Fibroblast of lung (primary cell): Measurements from ENCODE around the gene MYO3B. TPM values are rescaled to one million over a fixed set of nuclear protein-coding genes. Genes with fewer than 3 reads are reported as not detected.

ENCODE experiments used
- DNase-seq, 2 donors: peaks; one replicate each; pipeline versions ENCODE4 v3.0.0 to v3.0.0-alpha.2; 2010; ENCODE audit warnings: low read depth in 2 of 2
- H2AFZ ChIP-seq: 2 replicates; pipeline ENCODE4 v1.5.1; 2012; ENCODE audit warnings: low read length, control low read depth, inconsistent platforms
- H3K27ac ChIP-seq: 2 replicates; pipeline ENCODE4 v1.5.1; 2011; ENCODE audit warnings: low read length, control low read depth; ENCODE audit not compliant: insufficient read depth
- H3K27me3 ChIP-seq: 2 replicates; pipeline ENCODE4 v1.5.1; 2011; ENCODE audit warnings: mild to moderate bottlenecking, low read length; ENCODE audit not compliant: control insufficient read depth, insufficient read depth
- H3K36me3 ChIP-seq: 2 replicates; pipeline ENCODE4 v1.5.1; 2011; ENCODE audit warnings: low read length; ENCODE audit not compliant: control insufficient read depth, insufficient read depth
- H3K4me1 ChIP-seq: 2 replicates; pipeline ENCODE4 v1.5.1; 2011; ENCODE audit warnings: low read length; ENCODE audit not compliant: control insufficient read depth, insufficient read depth; ENCODE audit errors: extremely low read depth
- H3K4me2 ChIP-seq: 2 replicates; pipeline ENCODE4 v1.5.1; 2011; ENCODE audit warnings: low read length, control low read depth; ENCODE audit not compliant: insufficient read depth; ENCODE audit errors: extremely low read depth
- H3K4me3 ChIP-seq, 4 experiments: fragments of 200-600 bp in 1 of 4; sonication (generic) in 1 of 4; replicated peaks in 1 of 4; 2 replicates each; pipeline ENCODE4 v1.5.1; 2011 to 2016; ENCODE audit warnings: low read length in 4 of 4, low read depth in 3 of 4, mild to moderate bottlenecking in 3 of 4, control low read depth in 2 of 4, inconsistent platforms in 1 of 4, mixed read lengths in 1 of 4; ENCODE audit not compliant: insufficient read depth in 1 of 4; ENCODE audit errors: control extremely low read depth in 1 of 4
- H3K79me2 ChIP-seq: 2 replicates; pipeline ENCODE4 v1.5.1; 2012; ENCODE audit warnings: mild to moderate bottlenecking, low read length, inconsistent platforms; ENCODE audit not compliant: control insufficient read depth, insufficient read depth
- H3K9ac ChIP-seq: 2 replicates; pipeline ENCODE4 v1.5.1; 2011; ENCODE audit warnings: mild to moderate bottlenecking, low read length, control low read depth; ENCODE audit not compliant: insufficient read depth
- H3K9me3 ChIP-seq: 2 replicates; pipeline ENCODE4 v1.5.1; 2012; ENCODE audit warnings: low read depth, low read length; ENCODE audit not compliant: control insufficient read depth, insufficient read depth
- H4K20me1 ChIP-seq: 2 replicates; pipeline ENCODE4 v1.5.1; 2011; ENCODE audit warnings: low read length; ENCODE audit not compliant: control insufficient read depth, insufficient read depth; ENCODE audit errors: extremely low read depth
- EZH2 ChIP-seq: IDR thresholded peaks from 2 replicates; pipeline ENCODE4 v1.5.1; 2012; ENCODE audit warnings: low read length, control low read depth, mild to moderate bottlenecking; ENCODE audit errors: missing control alignments
- polyA plus RNA-seq, 2 donors: library from polyadenylated mRNA; depleted of rRNA in 1 of 2; stranded (reverse) in 1 of 2; unstranded in 1 of 2; fragments of >200 nt; gene quantifications; 2 replicates each; pipeline ENCODE4 v1.2.1, GENCODE V29; 2011 to 2012; ENCODE audit warnings: missing spikeins in 1 of 2
- total RNA-seq: library from RNA; depleted of rRNA; stranded (reverse); fragments of >200 nt; gene quantifications from 2 replicates; pipeline ENCODE4 v1.2.1, GENCODE V29; 2014
- TF ChIP-seq, protein P1 (sequence below), 2 donors: IDR thresholded peaks in 1 of 2; conservative IDR thresholded peaks in 1 of 2; 1 replicate in 1 of 2; 2 replicates in 1 of 2; pipeline ENCODE4 v1.5.1; 2011 to 2012; ENCODE audit warnings: low read length in 2 of 2, control low read depth in 1 of 2, inconsistent platforms in 1 of 2, low read depth in 1 of 2, mild to moderate bottlenecking in 1 of 2

MYO3B gene
- total and polyA plus RNA-seq, 2 donors (not counting 1 experiment from before 2014, with no cell fraction given) = 0.06 to 0.50 TPM

DNA sequence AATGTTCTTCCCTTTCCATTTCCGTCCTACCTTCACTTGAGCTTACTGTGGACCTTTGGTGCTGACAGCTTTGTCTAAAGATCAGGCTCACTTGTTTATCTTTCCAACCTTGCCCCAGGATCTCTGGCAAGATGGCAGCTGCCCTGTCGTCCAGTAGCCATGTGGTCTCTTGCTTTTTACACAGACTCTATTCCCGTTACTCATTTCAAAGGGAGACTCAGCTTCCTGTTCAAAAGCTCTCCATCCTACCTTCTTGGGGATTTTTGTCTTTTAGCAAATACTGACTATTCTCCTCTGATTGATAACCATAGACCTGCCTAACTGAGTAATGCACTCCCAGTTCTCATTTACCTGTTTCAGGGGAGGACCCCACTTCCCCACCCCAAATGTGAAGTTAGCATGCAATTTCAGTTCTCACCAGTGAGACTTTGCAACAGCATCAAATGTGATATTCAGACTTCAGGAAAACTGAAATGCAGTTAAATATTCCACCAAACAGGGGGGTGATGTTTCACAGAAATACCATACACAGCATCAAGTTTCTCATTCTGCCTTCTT lies 184.4 kb downstream of the MYO3B start:
- Histone ChIP-seq H3K4me2 (no peak overlapping the region), H3K36me3 (no peaks in the 10 kb centered on the region), H3K4me1 (no peaks in the 10 kb centered on the region), H3K4me3 (no peak overlapping the region), H2AFZ (no peak overlapping the region), H3K9ac (no peak overlapping the region), H3K27me3 (no peaks in the 10 kb centered on the region), H3K27ac (no peak overlapping the region), H4K20me1 (no peaks in the 10 kb centered on the region), H3K79me2 (no peaks in the 10 kb centered on the region), H3K9me3 (no peaks in the 10 kb centered on the region)
- TF ChIP-seq EZH2 = no peak
- TF ChIP-seq, protein P1, sequence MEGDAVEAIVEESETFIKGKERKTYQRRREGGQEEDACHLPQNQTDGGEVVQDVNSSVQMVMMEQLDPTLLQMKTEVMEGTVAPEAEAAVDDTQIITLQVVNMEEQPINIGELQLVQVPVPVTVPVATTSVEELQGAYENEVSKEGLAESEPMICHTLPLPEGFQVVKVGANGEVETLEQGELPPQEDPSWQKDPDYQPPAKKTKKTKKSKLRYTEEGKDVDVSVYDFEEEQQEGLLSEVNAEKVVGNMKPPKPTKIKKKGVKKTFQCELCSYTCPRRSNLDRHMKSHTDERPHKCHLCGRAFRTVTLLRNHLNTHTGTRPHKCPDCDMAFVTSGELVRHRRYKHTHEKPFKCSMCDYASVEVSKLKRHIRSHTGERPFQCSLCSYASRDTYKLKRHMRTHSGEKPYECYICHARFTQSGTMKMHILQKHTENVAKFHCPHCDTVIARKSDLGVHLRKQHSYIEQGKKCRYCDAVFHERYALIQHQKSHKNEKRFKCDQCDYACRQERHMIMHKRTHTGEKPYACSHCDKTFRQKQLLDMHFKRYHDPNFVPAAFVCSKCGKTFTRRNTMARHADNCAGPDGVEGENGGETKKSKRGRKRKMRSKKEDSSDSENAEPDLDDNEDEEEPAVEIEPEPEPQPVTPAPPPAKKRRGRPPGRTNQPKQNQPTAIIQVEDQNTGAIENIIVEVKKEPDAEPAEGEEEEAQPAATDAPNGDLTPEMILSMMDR (conservative IDR thresholded peaks at IDR 0.05 in 1 of 2, IDR thresholded peaks at IDR 0.05 in 1 of 2; ENCODE audit: low read depth in 1 of 2, low read length in 2 of 2) = no peak
- DNase-seq = no peak

DNA sequence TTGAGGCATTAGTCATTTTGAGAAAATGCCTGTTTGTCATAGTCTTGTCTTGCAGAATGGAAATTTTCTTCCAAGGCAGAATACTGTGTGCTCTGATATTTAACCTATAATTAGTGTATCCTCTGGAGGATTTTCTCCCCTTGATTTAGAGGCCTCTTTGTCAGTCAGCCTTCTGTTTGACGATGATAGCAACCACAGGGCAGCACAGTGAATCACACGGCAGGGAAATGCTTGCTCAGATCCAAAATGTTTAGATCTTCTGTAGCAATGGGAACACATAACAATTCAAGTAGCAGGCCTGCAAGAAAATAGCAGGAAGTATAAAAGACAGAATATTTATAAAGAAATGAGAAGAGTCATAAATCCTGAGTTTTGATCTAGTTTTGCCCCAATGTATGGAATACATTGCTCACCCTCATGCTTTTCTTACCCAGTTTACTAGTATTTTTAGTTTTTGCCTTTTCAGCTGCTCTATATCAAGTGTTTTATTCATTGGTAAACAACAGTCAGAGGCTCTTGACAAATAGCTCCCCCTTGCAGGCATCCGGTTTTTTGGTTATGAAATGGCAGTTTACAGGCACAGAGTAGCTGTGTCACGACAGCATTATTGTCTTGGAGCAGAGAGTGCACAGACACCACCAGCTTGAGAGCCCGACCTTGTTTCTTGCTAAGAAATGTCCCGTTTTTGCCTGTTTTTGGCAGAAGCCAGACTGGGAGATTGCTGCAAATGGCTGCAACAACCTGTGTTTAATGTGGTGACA lies 185.1 kb downstream of the MYO3B start:
- no peaks in the 10 kb centered on the region for H3K4me1 ChIP-seq
- H2AFZ ChIP-seq = no peak overlapping the region
- H3K27me3 ChIP-seq = no peaks in the 10 kb centered on the region
- H3K27ac ChIP-seq = no peak overlapping the region
- peak in 1 of 2 donors; percentile 9 for DNase-seq
- H4K20me1 ChIP-seq = no peaks in the 10 kb centered on the region
- H3K4me3 ChIP-seq = no peak overlapping the region
- no peaks in the 10 kb centered on the region for H3K36me3 ChIP-seq
- TF ChIP-seq, protein P1 (conservative IDR thresholded peaks at IDR 0.05 in 1 of 2, IDR thresholded peaks at IDR 0.05 in 1 of 2; ENCODE audit: low read depth in 1 of 2, low read length in 2 of 2) = no peak
- TF ChIP-seq EZH2 = no peak
- H3K9ac ChIP-seq = no peak overlapping the region
- H3K4me2 ChIP-seq = no peak overlapping the region
- no peaks in the 10 kb centered on the region for H3K9me3 ChIP-seq
- no peaks in the 10 kb centered on the region for H3K79me2 ChIP-seq

DNA sequence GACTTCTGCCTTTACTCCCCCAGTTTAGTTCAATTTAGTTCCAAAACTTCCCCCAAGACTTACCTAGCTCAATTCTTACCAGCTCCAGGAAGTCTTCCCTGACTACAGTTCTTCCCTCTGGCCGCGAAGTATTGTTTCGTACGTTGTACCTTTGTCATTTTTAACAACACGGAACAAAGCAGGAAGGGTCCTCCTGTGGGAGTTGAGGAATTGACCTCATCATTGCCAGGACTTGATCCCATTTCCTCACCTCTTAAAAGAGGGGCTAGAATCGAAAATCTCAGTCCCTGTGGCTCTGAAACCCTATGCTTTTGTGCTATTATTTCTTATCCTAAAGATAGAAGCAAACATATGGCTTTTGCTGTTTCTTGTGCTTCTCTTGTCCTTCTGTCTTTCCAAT lies 187.1 kb downstream of the MYO3B start:
- Histone ChIP-seq H3K9me3 (no peaks in the 10 kb centered on the region), H4K20me1 (no peaks in the 10 kb centered on the region), H3K4me3 (no peak overlapping the region), H3K27ac (no peak overlapping the region), H3K36me3 (no peaks in the 10 kb centered on the region), H3K79me2 (no peaks in the 10 kb centered on the region), H2AFZ (no peak overlapping the region), H3K9ac (no peak overlapping the region), H3K27me3 (no peaks in the 10 kb centered on the region), H3K4me1 (no peaks in the 10 kb centered on the region), H3K4me2 (no peak overlapping the region)
- no peak for TF ChIP-seq EZH2
- TF ChIP-seq, protein P1 (conservative IDR thresholded peaks at IDR 0.05 in 1 of 2, IDR thresholded peaks at IDR 0.05 in 1 of 2; ENCODE audit: low read depth in 1 of 2, low read length in 2 of 2) = no peak
- no peak for DNase-seq
